Measurements from ENCODE around the gene SHH.
"Not testable (repeated sequence)": the region's sequence is repeated elsewhere in the genome, so short reads cannot be mapped to it uniquely, and the experiment has no call there.

Gene SHH

GRCh38 chr7:155840262-155840885, 28.1 kb upstream of the SHH start:
- H3K9ac ChIP-seq (ENCODE audit: low read depth, low read length), result no peak overlapping the region
- H3K9me3 ChIP-seq (ENCODE audit: control insufficient read depth, insufficient read depth, low read length), result no peaks in the 10 kb centered on the region
- H3K4me3 ChIP-seq (ENCODE audit: low read depth, low read length), result no peak overlapping the region
- no peaks in the 10 kb centered on the region for H3K36me3 ChIP-seq (ENCODE audit: control insufficient read depth, insufficient read depth, low read length)
- H3K27me3 ChIP-seq (ENCODE audit: control insufficient read depth, insufficient read depth, low read length), result no peaks in the 10 kb centered on the region
- H3K4me1 ChIP-seq (ENCODE audit: control insufficient read depth, insufficient read depth, low read length), result peaks cover 2% of the 10 kb centered on the region

GRCh38 chr7:155839461-155839860, 27.2 kb upstream of the SHH start:
- no peaks in the 10 kb centered on the region for H3K9me3 ChIP-seq (ENCODE audit: control insufficient read depth, insufficient read depth, low read length)
- no peak overlapping the region for H3K9ac ChIP-seq (ENCODE audit: low read depth, low read length)
- no peak overlapping the region for H3K4me3 ChIP-seq (ENCODE audit: low read depth, low read length)
- peaks cover 2% of the 10 kb centered on the region for H3K4me1 ChIP-seq (ENCODE audit: control insufficient read depth, insufficient read depth, low read length)
- H3K36me3 ChIP-seq (ENCODE audit: control insufficient read depth, insufficient read depth, low read length), result no peaks in the 10 kb centered on the region
- no peaks in the 10 kb centered on the region for H3K27me3 ChIP-seq (ENCODE audit: control insufficient read depth, insufficient read depth, low read length)

- H3K4me1 ChIP-seq (ENCODE audit: control insufficient read depth, insufficient read depth, low read length); H3K27me3 ChIP-seq (ENCODE audit: control insufficient read depth, insufficient read depth, low read length); H3K4me3 ChIP-seq (ENCODE audit: low read depth, low read length); H3K36me3 ChIP-seq (ENCODE audit: control insufficient read depth, insufficient read depth, low read length); H3K9ac ChIP-seq (ENCODE audit: low read depth, low read length); H3K9me3 ChIP-seq (ENCODE audit: control insufficient read depth, insufficient read depth, low read length): not testable (repeated sequence)
These were observed 26.0 kb upstream of the SHH start for GRCh38 chr7:155838312-155838711.

- no peaks in the 10 kb centered on the region for H3K9me3 ChIP-seq (ENCODE audit: control insufficient read depth, insufficient read depth, low read length)
- H3K36me3 ChIP-seq (ENCODE audit: control insufficient read depth, insufficient read depth, low read length), result no peaks in the 10 kb centered on the region
- no peaks in the 10 kb centered on the region for H3K27me3 ChIP-seq (ENCODE audit: control insufficient read depth, insufficient read depth, low read length)
- H3K4me3 ChIP-seq (ENCODE audit: low read depth, low read length), result no peak overlapping the region
- peaks cover 2% of the 10 kb centered on the region for H3K4me1 ChIP-seq (ENCODE audit: control insufficient read depth, insufficient read depth, low read length)
- no peak overlapping the region for H3K9ac ChIP-seq (ENCODE audit: low read depth, low read length)
These were observed 24.8 kb upstream of the SHH start for GRCh38 chr7:155837126-155837479.

GRCh38 chr7:155836216-155837125, 24.2 kb upstream of the SHH start:
- H3K9ac ChIP-seq (ENCODE audit: low read depth, low read length), result no peak overlapping the region
- no peak overlapping the region for H3K4me3 ChIP-seq (ENCODE audit: low read depth, low read length)
- peaks cover 2% of the 10 kb centered on the region for H3K4me1 ChIP-seq (ENCODE audit: control insufficient read depth, insufficient read depth, low read length)
- H3K27me3 ChIP-seq (ENCODE audit: control insufficient read depth, insufficient read depth, low read length), result no peaks in the 10 kb centered on the region
- no peaks in the 10 kb centered on the region for H3K9me3 ChIP-seq (ENCODE audit: control insufficient read depth, insufficient read depth, low read length)
- H3K36me3 ChIP-seq (ENCODE audit: control insufficient read depth, insufficient read depth, low read length), result no peaks in the 10 kb centered on the region

GRCh38 chr7:155835446-155836215, 23.4 kb upstream of the SHH start:
- peaks cover 2% of the 10 kb centered on the region for H3K4me1 ChIP-seq (ENCODE audit: control insufficient read depth, insufficient read depth, low read length)
- no peaks in the 10 kb centered on the region for H3K36me3 ChIP-seq (ENCODE audit: control insufficient read depth, insufficient read depth, low read length)
- no peak overlapping the region for H3K9ac ChIP-seq (ENCODE audit: low read depth, low read length)
- H3K9me3 ChIP-seq (ENCODE audit: control insufficient read depth, insufficient read depth, low read length), result no peaks in the 10 kb centered on the region
- no peak overlapping the region for H3K4me3 ChIP-seq (ENCODE audit: low read depth, low read length)
- H3K27me3 ChIP-seq (ENCODE audit: control insufficient read depth, insufficient read depth, low read length), result no peaks in the 10 kb centered on the region

- no peak overlapping the region for H3K9ac ChIP-seq (ENCODE audit: low read depth, low read length)
- H3K36me3 ChIP-seq (ENCODE audit: control insufficient read depth, insufficient read depth, low read length), result no peaks in the 10 kb centered on the region
- no peak overlapping the region for H3K4me3 ChIP-seq (ENCODE audit: low read depth, low read length)
- no peaks in the 10 kb centered on the region for H3K9me3 ChIP-seq (ENCODE audit: control insufficient read depth, insufficient read depth, low read length)
- H3K4me1 ChIP-seq (ENCODE audit: control insufficient read depth, insufficient read depth, low read length), result peaks cover 2% of the 10 kb centered on the region
- H3K27me3 ChIP-seq (ENCODE audit: control insufficient read depth, insufficient read depth, low read length), result no peaks in the 10 kb centered on the region
These were observed 22.3 kb upstream of the SHH start for GRCh38 chr7:155834486-155835048.

- no peaks in the 10 kb centered on the region for H3K36me3 ChIP-seq (ENCODE audit: control insufficient read depth, insufficient read depth, low read length)
- no peaks in the 10 kb centered on the region for H3K27me3 ChIP-seq (ENCODE audit: control insufficient read depth, insufficient read depth, low read length)
- H3K4me1 ChIP-seq (ENCODE audit: control insufficient read depth, insufficient read depth, low read length), result peaks cover 2% of the 10 kb centered on the region
- H3K9ac ChIP-seq (ENCODE audit: low read depth, low read length), result no peak overlapping the region
- H3K9me3 ChIP-seq (ENCODE audit: control insufficient read depth, insufficient read depth, low read length), result no peaks in the 10 kb centered on the region
- H3K4me3 ChIP-seq (ENCODE audit: low read depth, low read length), result no peak overlapping the region
These were observed 21.4 kb upstream of the SHH start for GRCh38 chr7:155833651-155834050.

GRCh38 chr7:155832581-155832981, 20.3 kb upstream of the SHH start:
- Histone ChIP-seq H3K36me3 (ENCODE audit: control insufficient read depth, insufficient read depth, low read length) (no peaks in the 10 kb centered on the region), H3K4me1 (ENCODE audit: control insufficient read depth, insufficient read depth, low read length) (peaks cover 2% of the 10 kb centered on the region), H3K4me3 (ENCODE audit: low read depth, low read length) (no peak overlapping the region), H3K9ac (ENCODE audit: low read depth, low read length) (no peak overlapping the region), H3K9me3 (ENCODE audit: control insufficient read depth, insufficient read depth, low read length) (no peaks in the 10 kb centered on the region), H3K27me3 (ENCODE audit: control insufficient read depth, insufficient read depth, low read length) (no peaks in the 10 kb centered on the region)

- Histone ChIP-seq H3K4me3 (ENCODE audit: low read depth, low read length) (no peak overlapping the region), H3K9me3 (ENCODE audit: control insufficient read depth, insufficient read depth, low read length) (no peaks in the 10 kb centered on the region), H3K27me3 (ENCODE audit: control insufficient read depth, insufficient read depth, low read length) (no peaks in the 10 kb centered on the region), H3K36me3 (ENCODE audit: control insufficient read depth, insufficient read depth, low read length) (no peaks in the 10 kb centered on the region), H3K9ac (ENCODE audit: low read depth, low read length) (no peak overlapping the region), H3K4me1 (ENCODE audit: control insufficient read depth, insufficient read depth, low read length) (peaks cover 2% of the 10 kb centered on the region)
These were observed 19.7 kb upstream of the SHH start for GRCh38 chr7:155831807-155832524.

All from iPS-15b (cell line).